GM19455 (cell line): ENCODE measurements around the gene MBD3L2B.
"Not testable (repeated sequence)": the region's sequence is repeated elsewhere in the genome, so short reads cannot be mapped to it uniquely, and the experiment has no call there.

Experiments used
- ATAC-seq: cut with Tn5 transposase; IDR thresholded peaks from one replicate; pipeline ENCODE4 v1.9.1; 2021; ENCODE audit not compliant: unreplicated experiment

MBD3L2B gene

DNA sequence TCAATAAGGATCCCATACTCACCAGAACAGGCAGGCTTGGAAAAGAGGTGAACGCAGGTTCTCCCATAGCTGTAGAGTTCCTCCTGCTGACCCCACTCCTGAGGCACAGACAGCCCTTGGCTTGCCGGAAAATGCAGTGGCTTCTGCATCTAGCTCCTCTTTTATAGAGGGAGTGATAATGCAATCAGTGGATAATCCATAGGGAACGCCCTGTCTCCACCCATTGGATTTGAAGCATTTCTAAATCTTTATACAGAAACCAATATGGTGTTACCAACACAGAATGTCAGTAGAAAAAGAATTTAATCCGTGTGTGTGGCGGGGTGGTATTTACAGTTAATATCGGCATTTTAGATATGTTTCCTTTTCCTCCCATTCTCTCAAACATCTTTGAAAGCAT lies at the start of gene MBD3L2B:
MBD3L2B (minus strand) TSS at position 101 of the 400 bp plus-strand sequence; CDS start at position 67, 34 bp downstream.
- ATAC-seq, result not testable (repeated sequence)

DNA sequence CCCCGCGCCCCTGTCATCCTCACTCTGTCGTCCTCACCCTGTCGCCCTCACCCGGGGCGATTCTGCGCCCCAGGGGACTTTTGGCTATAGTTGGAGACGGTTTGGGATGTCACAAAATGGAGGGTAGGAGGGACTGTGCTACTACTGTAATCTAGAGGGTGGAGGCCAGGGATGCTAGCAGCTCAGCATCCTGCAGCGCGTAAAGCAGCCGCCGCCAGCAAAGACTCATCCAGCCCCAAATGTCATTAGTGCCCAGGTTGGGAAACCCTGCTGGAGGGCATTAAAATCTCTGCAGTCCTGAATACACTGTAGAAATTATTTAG lies 48.6 kb upstream of the MBD3L2B start:
- no peak for ATAC-seq

DNA sequence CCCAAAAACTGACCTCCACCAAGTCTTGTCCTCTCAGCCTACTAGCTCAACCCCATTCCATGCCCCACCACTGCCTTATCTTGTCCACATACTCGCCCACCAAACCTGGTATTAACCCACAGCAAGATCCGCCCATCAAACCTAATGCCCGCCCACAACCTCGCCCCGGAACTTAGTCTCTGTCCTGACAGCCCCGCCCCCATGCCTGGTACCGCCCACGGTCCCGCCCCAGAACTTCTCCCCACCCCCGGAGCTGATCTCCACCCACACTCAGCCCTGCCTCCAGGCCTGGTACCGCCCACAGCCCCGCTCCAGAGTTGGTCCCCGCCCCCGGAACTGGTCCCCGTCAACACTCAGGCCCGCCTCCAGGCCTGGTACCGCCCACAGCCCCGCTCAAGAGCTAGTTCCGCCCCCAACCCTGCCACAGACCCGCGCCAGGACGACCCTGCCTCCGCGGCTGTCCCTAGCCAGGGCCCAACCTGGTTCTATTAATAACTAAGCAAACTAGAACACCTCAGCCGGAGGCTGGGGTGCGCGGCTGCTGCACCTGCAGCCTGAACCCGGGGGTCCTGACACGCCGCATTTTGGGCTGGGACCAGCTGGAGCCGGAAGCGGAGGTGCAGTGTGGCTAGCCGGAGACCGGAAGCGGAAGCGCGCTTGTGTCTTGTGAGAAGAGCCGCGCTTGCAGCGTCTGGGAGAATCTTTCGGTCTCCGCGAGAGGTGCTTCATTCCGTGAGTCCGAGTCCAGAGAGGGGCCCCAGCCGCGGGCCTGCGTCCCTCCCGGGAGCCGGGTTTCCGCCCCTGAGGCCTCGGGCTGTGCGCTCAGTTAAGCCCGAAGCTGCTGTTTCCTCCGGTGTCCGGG lies 48.0 kb upstream of the MBD3L2B start, which contains the start of gene ZNF557:
ZNF557 (plus strand) TSS at position 662 of the 862 bp plus-strand sequence. CDS start 5,372 bp downstream, outside the sequence.
- peak; percentile 88 for ATAC-seq

DNA sequence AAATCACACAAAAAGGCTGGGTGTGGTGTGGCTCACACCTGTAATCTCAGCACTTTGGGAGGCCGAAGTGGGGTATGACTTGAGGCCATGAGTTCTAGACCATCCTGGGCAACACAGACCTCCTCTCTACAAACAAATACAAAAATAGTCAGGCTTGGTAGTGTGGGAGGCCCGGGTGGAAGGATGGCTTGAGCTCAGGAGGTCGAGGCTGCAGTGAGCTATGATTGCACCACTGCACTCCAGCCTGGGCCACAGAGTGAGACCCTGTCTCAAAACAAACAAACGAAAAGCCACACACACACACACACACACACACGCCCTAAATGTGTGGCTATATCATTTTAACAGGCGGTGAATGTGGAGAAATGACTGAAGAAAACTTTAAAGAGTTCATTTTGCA lies 47.4 kb upstream of the MBD3L2B start:
- no peak for ATAC-seq

DNA sequence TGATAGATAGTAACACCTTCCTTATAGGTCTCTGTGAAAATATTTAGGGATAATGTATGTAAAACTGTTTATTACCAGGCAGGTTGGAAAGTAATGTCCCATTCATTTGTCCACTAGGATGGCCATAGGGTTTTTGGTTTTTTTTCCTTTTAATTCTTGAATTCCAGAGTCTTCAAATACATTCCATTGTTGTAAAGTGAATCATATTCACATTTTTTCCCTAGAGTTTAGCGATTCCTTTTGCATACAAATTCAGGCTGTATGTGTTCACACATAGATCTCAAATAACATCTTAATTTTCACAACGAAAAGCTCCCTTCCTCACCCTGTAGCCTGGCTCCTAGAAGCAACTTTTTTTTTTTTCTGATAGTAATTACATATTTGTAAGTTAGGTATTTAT lies 46.5 kb upstream of the MBD3L2B start:
- ATAC-seq, result no peak

DNA sequence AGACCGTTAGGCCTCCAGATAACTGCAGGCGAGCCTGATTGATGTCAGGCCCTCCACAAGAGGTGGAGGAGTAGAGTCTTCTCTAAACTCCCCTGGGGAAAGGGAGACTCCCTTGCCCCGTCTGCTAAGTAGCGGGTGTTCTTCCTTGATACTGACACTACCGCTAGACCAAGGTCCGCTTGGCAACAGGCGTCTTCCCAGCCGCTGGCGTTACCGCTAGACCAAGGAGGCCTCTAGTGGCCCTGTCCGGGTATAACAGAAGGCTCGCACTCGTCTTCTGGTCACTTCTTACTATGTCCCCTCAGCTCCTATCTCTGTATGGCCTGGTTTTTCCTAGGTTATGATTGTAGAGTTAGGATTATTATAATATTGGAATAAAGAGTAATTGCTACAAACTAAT lies 45.9 kb upstream of the MBD3L2B start:
- ATAC-seq, result not testable (repeated sequence)

DNA sequence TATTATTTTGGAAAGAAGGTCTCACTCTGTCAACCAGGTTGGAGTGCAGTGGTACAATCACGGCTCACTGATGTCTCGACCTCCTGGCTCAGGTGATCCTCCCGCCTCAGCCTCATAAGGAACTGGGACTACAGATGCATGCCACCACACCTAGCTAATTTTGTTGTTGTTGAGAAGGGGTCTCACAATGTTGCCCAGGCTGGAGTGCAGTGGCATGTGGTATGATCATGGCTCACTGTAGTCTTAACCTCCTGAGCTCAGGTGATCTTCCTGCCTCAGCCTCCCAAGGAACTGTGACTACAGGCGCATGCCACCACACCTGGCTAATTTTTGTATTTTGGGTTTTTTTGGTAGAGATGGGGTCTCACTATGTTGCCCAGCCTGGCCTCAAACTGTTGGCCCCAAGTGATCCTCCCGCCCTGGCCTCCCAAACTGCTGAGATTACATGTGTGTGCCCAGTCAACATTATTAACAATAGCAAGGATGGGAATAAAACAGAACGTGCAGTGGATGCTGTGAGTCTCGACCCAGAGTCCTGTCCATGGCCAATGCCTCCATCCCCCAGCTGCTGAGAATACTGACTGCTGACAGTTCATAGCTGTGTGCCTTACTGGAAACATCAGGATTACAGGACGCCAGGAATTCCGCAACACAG lies 42.7 kb upstream of the MBD3L2B start:
- ATAC-seq, result no peak

DNA sequence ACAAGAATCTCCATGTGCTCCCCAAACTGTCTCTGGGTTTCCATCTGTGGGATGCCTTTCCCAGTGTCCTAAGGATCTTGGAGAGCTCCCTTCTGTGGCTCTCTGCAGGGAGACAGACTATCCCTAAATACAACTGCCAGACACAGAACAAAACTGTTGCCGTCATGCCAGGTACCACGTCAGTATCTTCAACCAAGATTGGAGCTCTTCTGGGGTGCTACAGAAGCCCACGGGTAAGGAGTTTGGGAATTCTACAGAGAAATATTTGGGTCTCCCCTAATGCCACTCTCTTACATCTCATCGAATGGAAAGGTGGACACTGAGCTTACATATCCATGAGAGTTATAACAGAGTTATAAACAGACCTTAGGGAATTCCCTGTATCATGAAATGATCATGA lies 42.1 kb upstream of the MBD3L2B start:
- no peak for ATAC-seq

DNA sequence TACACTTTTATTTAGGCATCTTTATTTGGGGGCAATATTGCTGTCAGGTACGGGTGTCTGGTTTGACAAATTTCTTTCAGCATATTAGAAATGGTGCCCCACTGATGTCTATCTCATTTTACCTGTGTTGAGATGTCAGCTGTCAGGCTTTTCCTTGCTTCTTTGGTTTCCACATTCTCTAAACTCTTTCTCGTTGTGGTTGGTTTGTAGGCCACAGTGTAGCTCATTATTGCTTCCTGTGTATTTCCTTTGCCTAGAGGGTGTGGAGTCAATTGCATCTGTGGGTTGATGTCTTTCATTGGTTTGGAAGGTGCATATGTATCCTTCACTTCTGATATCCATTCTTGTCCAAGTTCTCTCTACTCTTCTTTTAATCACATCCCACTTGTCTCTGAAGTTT lies 38.7 kb upstream of the MBD3L2B start:
- not testable (repeated sequence) for ATAC-seq

DNA sequence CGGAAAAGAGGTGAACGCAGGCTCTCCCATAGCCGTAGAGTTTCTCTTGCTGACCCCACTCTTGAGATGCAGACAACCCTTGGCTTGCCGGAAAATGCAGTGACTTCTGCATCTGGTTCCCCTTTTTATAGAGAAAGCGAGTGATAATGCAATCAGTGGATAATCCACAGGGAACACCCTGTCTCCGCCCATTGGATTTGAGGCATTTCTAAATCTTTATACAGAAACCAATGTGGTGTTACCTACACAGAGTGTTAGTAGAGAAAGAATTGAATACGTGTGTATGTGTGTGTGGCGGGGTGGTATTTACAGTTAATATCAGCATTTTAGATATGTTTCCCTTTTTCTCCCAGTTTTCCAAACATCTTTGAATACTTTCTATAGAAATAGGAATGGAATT lies 37.3 kb upstream of the MBD3L2B start, which contains the start of gene MBD3L3:
MBD3L3 (minus strand) TSS at position 101 of the 400 bp plus-strand sequence; CDS start at position 30, 71 bp downstream.
- ATAC-seq, result not testable (repeated sequence)

DNA sequence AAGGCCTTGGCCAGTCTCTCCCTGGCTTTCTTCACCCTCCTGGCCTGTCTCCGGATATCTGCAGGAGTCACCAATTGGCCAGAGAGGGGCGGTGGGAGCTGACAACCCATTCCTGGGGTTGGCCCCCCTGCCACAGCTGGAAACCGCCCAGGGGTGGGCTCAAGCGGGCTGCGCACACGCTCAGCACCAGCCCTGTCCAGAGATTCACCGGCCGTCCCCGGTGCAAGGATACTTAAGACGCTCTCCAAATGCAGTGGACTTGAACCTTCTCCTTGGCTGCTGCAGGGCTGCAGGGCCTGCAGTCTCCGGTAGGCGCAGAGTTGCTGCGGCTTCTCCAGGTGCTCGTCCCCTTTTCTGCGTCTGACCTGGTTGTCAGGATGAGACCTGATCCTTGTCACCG lies 35.1 kb upstream of the MBD3L2B start:
- not testable (repeated sequence) for ATAC-seq

DNA sequence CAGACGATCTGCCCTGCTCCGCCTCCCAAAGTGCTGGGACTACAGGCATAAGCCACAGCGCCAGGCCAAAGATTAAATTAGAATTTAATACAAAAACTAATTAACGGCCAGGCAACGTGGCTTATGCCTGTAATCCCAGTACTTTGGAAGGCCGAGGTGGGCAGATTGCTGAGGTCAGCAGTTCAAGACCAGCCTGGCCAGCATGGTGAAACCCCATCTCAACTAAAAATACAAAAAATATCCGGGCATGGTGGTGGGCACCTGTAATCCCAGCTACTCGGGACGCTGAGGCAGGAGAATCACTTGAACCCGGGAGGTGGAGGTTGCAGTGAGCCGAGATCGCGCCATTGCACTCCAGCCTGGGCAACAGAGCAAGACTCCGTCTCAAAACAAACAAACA lies 34.4 kb upstream of the MBD3L2B start:
- not testable (repeated sequence) for ATAC-seq

DNA sequence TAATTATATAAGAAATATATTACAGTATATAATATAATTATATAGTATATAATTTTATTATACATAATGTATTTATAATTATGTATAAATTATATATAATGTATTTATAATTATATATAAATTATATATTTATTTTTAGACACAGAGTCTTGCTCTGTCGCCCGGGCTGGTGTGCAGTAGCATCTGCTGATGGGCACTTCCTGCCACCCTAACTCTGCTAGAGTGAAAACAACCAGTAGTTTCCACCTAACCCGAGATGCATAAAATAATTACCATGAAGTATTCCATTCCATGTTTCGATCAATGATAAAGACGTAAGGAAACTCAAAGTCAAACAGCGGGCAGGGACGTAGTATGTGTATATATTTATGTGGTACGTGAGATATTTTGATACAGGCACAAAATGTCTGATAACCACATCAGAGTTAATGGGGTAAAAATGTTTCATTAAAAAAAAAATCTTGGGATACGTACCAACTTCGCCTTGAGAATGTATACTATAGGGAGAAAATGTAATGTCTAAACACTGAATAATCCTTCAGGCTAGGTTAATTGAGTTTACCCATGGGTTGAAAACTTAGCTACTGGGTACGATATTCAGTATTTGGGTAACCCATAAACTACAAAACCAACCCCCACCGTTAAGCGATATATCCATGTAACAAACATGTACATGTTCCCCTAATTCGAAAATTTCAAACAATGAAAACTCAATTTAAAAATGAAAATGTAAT lies 33.6 kb upstream of the MBD3L2B start:
- ATAC-seq, result not testable (repeated sequence)

DNA sequence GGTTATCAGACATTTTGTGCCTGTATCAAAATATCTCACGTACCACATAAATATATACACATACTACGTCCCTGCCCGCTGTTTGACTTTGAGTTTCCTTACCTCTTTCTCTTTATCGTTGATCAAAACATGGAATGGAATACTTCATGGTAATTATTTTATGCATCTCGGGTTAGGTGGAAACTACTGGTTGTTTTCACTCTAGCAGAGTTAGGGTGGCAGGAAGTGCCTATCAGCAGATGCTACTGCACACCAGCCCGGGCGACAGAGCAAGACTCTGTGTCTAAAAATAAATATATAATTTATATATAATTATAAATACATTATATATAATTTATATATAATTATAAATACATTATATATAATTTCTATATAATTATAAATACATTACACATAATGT lies 31.7 kb upstream of the MBD3L2B start:
- ATAC-seq, result not testable (repeated sequence)

DNA sequence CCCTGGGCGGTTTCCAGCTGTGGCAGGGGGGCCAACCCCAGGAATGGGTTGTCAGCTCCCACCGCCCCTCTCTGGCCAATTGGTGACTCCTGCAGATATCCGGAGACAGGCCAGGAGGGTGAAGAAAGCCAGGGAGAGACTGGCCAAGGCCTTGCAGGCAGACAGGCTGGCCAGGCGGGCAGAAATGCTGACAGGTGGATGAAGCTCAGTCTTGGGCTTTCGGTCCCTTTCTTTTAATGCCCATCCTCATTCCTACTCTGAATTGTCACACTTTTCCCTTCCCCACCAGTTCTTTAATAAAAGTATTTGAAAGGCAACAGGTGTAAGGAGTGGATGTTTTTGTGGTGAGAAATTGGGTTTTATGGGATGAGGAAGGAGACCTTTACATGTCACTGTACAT lies 30.2 kb upstream of the MBD3L2B start:
- not testable (repeated sequence) for ATAC-seq

DNA sequence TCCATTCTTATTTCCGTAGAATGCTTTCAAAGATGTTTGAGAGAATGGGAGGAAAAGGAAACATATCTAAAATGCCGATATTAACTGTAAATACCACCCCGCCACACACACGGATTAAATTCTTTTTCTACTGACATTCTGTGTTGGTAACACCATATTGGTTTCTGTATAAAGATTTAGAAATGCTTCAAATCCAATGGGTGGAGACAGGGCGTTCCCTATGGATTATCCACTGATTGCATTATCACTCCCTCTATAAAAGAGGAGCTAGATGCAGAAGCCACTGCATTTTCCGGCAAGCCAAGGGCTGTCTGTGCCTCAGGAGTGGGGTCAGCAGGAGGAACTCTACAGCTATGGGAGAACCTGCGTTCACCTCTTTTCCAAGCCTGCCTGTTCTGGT lies 27.8 kb upstream of the MBD3L2B start, which contains the start of gene MBD3L2:
MBD3L2 (plus strand) TSS at position 301 of the 400 bp plus-strand sequence; CDS start at position 354, 53 bp downstream.
- not testable (repeated sequence) for ATAC-seq

DNA sequence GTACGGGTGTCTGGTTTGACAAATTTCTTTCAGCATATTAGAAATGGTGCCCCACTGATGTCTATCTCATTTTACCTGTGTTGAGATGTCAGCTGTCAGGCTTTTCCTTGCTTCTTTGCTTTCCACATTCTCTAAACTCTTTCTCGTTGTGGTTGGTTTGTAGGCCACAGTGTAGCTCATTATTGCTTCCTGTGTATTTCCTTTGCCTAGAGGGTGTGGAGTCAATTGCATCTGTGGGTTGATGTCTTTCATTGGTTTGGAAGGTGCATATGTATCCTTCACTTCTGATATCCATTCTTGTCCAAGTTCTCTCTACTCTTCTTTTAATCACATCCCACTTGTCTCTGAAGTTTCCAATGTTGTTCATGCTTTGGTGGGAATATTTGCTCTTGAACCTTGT lies 20.3 kb upstream of the MBD3L2B start:
- ATAC-seq, result not testable (repeated sequence)

DNA sequence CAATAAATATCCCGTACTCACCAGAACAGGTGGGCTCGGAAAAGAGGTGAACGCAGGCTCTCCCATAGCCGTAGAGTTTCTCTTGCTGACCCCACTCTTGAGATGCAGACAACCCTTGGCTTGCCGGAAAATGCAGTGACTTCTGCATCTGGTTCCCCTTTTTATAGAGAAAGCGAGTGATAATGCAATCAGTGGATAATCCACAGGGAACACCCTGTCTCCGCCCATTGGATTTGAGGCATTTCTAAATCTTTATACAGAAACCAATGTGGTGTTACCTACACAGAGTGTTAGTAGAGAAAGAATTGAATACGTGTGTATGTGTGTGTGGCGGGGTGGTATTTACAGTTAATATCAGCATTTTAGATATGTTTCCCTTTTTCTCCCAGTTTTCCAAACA lies 18.8 kb upstream of the MBD3L2B start, which contains the start of gene MBD3L4:
MBD3L4 (minus strand) TSS at position 101 of the 400 bp plus-strand sequence; CDS start at position 66, 35 bp downstream.
- ATAC-seq, result not testable (repeated sequence)

DNA sequence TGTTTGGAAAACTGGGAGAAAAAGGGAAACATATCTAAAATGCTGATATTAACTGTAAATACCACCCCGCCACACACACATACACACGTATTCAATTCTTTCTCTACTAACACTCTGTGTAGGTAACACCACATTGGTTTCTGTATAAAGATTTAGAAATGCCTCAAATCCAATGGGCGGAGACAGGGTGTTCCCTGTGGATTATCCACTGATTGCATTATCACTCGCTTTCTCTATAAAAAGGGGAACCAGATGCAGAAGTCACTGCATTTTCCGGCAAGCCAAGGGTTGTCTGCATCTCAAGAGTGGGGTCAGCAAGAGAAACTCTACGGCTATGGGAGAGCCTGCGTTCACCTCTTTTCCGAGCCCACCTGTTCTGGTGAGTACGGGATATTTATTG lies 9.0 kb upstream of the MBD3L2B start, which contains the start of gene MBD3L5:
MBD3L5 (plus strand) TSS at position 301 of the 400 bp plus-strand sequence; CDS start at position 335, 34 bp downstream.
- not testable (repeated sequence) for ATAC-seq

DNA sequence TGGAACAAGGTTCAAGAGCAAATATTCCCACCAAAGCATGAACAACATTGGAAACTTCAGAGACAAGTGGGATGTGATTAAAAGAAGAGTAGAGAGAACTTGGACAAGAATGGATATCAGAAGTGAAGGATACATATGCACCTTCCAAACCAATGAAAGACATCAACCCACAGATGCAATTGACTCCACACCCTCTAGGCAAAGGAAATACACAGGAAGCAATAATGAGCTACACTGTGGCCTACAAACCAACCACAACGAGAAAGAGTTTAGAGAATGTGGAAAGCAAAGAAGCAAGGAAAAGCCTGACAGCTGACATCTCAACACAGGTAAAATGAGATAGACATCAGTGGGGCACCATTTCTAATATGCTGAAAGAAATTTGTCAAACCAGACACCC lies 7.6 kb upstream of the MBD3L2B start:
- ATAC-seq, result not testable (repeated sequence)

DNA sequence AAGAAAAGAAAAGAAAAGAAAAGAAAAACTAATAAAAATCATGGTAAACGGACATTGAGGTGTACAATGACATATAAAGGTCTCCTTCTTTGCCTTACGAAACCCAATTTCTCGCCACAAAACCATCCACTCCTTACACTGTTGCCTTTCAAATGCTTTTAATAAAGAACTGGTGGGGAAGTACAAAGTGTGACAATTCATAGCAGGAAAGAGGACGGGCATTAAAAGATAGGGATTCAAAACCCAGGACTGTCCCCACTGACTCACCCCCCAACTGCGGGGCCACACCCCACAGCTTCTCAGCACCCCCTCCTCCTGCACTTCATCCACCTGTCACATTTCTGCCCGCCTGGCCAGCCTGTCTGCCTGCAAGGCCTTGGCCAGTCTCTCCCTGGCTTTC lies 2.4 kb downstream of the MBD3L2B start:
- ATAC-seq, result no peak
